Stimulated activated CD4-positive, alpha-beta T cell treated with anti-CD3 and anti-CD28 coated beads, Interleukin-15, amount 100 ng/mL, for 1 hour (primary cell): ENCODE measurements around the gene NOP53.
"Not testable (repeated sequence)": the region's sequence is repeated elsewhere in the genome, so short reads cannot be mapped to it uniquely, and the experiment has no call there.

Source experiments
- DNase-seq, 2 donors: peaks; one replicate each; pipeline ENCODE4 v3.0.0-alpha.2; 2020; ENCODE audit warnings: low read depth in 1 of 2, low spot score in 1 of 2

NOP53 gene

DNA sequence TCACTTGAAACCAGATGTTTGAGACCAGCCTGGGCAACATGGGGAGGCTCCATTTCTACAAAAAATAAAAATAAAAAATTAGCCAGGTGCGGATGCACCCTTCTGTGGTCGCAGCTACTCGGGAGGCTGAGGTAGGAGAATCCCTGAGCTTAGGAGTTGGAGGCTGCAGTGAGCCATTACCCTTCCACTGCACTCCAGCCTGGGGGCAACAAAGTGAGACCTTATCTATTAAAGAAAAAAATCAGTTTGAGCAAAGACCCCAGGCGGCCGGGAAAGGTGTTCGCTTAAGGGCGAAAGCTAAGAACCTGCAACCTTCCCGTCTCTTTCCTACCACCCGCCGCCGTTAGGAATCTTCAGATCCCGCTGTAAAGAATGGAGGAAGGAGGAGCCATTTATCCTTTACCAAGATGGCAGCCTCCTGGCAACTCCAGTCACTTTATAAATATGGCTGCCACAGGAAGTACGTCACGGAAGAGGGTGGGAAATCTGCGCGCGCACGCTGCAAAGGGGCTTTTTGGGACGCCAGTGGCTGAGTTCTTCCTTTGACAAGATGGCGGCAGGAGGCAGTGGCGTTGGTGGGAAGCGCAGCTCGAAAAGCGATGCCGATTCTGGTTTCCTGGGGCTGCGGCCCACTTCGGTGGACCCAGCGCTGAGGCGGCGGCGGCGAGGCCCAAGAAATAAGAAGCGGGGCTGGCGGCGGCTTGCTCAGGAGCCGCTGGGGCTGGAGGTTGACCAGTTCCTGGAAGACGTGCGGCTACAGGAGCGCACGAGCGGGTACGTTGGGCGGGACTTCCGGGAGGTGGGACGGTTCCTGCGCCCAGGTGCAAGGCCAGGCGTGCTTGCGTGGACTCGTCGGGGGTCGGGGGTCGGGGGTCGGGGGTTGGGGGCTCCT is at the start of gene NOP53:
TSS of gene NOP53 (plus strand) at position 537 of the 892 bp plus-strand sequence. CDS start at position 551, 14 bp downstream.
- DNase-seq: peak; percentile 93 to 94

DNA sequence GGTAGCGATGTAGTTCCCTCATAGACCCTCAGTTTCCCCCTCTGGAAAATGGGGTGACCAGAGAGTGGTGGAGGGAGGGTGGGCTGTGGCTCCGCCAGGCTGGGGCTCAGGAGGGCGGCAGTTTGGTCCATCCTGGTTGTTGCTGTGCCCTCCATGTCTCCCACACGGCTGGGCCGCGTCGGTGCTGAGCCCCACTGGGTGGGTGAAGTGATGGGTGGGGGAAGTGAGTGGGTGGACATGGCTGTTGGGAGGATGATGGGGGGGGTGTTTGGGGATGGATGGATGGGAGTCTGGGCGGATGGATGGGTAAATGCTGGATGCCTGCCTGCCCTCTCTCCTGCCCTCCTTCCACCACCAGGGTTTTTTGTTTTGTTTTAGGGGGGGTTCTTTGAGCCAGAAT is 48.7 kb upstream of the NOP53 start:
- no peak for DNase-seq

DNA sequence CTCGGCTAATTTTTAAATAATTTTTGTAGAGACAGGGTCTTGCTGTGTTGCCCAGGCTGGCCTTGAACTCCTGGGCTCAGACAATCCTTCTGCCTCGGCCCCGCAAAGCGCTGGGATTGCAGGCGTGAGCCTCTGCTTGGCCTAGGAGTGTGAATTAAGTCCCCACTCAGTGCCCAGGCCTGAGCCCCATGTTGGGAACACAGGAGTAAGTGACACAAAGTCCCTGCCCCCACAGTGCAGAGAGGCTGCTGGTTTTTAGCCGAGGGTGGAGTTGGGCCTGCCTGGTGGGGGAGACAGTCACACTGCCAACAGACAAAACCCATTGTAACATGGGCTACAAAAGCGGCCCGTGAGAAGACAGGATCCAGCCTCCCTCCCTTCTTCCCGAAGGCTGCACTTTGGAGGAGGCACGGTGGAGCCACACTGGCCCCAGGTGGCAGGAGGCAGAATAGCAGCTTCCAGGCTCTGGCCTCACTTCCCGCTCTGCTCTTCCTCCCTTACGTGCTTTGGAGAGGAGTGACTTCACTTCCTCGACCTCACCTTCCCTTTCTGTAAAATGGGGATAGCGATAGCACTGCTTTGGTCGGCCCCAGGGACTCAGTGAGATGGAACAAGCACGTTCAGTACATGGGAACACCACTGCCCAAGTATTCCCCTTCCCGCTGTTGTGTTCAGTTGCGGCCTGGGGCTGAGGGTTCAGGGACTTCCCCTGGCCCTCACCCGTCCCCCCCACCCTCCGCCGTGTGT is 47.3 kb upstream of the NOP53 start:
- peak in 1 of 2 donors; percentile 27 for DNase-seq

GRCh38 chr19:47698631-47699359 is 46.6 kb upstream of the NOP53 start:
- DNase-seq: no peak

DNA sequence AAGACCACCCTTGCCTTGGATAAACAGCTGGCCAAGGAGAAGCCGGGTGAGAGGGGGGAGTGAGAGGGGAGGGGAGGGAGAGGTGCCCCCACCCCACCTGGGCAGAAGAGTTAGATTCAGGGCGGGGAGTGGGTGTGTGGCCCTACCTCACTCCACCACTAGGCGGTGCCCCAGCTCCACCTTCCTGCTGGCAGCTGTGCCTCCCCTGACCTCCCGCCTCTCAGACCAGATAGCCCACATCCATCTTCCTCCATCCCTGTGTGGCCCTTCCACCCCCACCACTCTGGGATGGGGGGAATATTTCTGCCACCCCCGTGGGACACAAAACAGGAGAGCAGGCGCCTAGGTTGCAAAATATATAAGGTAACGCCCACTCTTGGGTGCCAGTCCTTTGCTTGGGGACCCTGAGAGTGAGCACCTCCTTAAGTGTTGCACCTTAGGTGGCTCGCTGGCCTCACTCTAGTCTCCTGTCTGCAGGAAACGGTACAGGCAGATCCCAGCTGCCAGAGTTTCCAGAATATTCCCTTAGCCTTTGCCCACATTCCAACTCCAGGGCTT is 45.9 kb upstream of the NOP53 start:
- DNase-seq: peak in 1 of 2 donors; percentile 49

DNA sequence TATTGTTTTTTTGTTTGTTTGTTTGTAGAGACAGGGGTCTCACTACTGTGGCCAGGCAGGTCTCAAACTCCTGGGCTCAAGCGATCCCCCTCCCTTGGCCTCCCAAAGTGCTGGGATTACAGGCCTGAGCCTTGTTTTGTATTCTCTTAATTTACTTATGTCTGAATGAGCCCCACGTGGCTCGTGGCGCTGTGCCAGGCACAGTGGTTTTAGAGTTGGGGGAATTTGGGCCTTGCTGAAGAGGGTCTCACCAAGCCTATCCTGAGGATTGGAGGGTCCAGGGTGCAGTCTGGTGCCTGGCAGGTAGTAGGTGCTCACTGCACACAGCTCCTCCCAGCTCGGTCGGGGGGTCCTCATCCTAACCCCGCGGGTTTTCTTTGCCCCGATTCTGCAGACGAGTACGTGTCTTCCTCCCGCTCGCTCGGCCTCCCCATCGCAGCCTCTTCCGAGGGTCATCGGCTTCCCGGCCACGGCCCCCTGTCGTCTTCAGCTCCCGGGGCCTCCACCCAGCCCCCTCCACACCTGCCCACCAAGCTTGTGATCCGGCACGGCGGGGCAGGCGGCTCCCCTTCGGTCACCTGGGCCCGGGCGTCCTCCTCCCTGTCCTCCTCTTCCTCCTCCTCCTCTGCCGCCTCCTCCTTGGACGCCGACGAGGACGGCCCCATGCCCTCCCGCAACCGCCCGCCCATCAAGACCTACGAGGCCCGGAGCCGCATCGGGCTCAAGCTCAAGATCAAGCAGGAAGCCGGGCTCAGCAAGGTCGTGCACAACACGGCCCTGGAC is 44.2 kb upstream of the NOP53 start:
- DNase-seq: no peak

GRCh38 chr19:47701717-47702552 is 43.4 kb upstream of the NOP53 start:
- DNase-seq: no peak

DNA sequence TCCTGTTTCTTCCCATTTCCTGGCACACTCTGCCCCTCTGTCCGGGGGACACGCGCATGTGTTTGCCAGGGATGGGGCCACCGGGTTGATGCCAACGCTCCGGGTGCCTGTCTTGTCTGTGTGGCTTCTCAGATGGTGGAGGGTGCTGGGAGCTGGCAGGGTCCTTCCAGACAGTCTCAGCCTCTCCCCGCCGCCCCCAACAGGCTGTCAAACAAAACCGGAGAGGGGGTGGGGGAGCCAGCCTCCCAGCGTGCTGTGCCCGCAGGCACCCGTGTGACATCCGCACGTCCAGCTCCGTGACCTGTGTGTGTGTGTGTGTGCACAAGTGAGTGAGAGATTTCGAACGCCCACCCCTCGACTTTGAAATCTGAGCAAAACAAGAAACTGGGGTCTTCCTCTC is 42.7 kb upstream of the NOP53 start:
- DNase-seq: no peak

- no peak for DNase-seq
Observed at GRCh38 chr19:47703301-47703700, 42.0 kb upstream of the NOP53 start.

- DNase-seq: no peak
Observed at GRCh38 chr19:47704024-47704423, 41.3 kb upstream of the NOP53 start.

- DNase-seq: no peak
Observed at GRCh38 chr19:47704656-47705055, 40.7 kb upstream of the NOP53 start.

DNA sequence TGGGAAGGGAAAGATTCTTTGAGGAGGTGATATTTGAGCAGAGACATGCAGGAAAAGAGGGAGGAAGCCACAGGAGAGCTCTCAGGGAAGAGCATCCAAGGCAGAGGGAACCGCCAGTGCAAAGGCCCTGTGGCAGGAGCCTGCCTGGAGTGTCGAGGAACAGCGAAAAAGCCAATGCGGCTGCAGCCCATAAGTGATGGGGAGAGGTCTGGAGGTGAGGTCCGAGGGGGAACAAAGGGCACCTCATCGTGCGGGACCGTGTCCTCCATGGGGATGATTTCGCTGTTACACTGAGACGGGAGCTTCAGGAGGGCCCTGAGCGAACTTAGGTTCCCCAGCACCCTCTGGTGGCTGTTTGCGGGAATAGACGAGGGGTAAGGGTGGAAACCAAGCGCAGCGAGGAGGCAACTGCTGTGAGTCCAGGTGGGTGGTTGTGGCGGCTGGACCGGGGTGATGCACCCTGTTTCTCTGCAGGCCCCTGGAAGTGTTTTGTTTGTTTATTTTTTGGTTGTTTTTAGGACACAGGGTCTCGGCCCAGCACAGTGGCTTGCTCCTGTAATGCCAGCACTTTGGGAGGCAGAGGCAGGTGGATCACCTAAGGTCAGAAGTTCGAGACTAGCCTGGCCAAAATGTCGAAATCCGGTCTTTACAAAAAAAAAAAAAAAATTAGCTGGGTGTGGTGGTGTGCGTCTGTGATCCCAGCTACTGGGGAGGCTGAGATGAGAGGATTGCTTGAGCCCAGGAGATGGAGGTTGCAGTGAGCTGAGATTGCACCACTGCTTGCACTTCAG is 38.0 kb upstream of the NOP53 start:
- DNase-seq: peak; percentile 41 to 57

GRCh38 chr19:47711652-47712242 is 33.6 kb upstream of the NOP53 start:
- DNase-seq: no peak

- peak in 1 of 2 donors; percentile 34 for DNase-seq
Observed at GRCh38 chr19:47713046-47714021, 32.0 kb upstream of the NOP53 start, which contains the start of gene EHD2. Gene EHD2 (plus strand): TSS chr19:47713422. CDS start chr19:47716613, 3,191 bp downstream.

DNA sequence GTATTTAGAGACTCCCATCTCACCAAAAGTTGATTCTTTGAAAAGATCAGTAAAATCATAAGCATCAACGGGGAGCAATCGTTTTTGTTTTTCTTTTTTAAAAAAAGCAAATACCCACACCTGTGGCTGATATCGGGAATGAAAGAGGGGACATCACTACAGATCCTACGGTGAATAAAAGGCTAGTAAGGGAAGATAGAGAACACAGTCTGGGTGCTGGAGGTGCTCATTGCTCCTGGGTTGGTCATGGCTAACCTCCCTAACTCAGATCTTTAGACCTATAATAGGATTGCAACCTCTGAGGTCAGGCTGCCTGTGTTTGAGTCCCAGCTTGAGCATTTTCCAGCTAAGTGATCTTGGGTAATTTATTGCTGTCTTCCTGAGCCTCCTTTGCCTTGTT is 31.0 kb upstream of the NOP53 start:
- no peak for DNase-seq

DNA sequence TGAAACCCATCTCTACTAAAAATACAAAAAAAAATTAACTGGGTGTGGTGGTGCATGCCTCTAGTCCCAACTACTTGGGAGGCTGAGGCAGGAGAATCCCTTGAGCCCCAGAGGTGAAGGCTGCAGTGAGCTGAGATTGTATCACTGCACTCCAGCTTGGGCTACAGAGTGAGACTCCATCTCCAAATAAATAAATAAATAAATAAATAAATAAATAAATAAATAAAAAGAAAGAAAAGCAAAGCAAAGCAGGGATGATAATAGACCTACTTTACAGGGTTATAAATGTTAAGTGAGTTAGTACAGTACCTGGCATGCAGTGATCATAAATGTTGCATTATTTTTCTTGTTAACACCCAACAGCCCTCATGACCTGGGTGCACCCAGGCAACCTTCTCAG is 30.5 kb upstream of the NOP53 start:
- not testable (repeated sequence) for DNase-seq
